ENCODE measurements around the gene CCDC92. TPM values are rescaled to one million over a fixed set of nuclear protein-coding genes. Genes with fewer than 3 reads are reported as not detected.

Gene CCDC92
- total and polyA plus RNA-seq, 2 donors (not counting 1 experiment from before 2014, with no cell fraction given), result 26.6 to 36.2 TPM

DNA sequence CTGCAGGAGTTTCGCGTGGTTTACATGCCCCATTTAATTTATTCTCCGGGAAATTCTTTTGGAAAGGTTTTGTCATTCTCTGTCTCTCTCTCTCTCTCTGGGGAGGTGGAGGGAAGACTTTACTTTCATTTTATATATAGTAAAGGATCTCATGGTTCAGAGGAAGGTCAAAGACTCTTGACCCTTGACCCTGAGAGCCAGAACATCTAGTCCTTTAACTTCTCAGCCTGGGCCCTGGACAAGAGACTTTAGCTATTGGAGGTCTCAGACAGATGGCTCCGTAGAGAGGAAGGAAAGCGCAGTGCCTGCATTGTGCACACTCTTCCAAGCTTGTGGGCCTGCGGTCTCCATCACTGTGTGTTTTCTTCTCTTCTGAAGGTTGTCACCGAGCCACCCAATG is 43.7 kb downstream of the CCDC92 start:
- DNase-seq (no peak), ATAC-seq (ENCODE audit: low read depth) (no peak)
- Histone ChIP-seq H3K9ac (ENCODE audit: low read length) (no peak overlapping the region), H3K36me3 (replicated peaks in 1 of 2; ENCODE audit: control extremely low read depth in 1 of 2, control insufficient read depth in 1 of 2, extremely low read depth in 1 of 2, insufficient read depth in 2 of 2, low read length in 1 of 2) (no peaks in the 10 kb centered on the region), H2AFZ (ENCODE audit: insufficient read depth, low read depth, low read length, poor library complexity, severe bottlenecking) (no peak overlapping the region), H3K79me2 (ENCODE audit: control insufficient read depth, insufficient read depth, low read length) (no peaks in the 10 kb centered on the region), H4K20me1 (ENCODE audit: control insufficient read depth, insufficient read depth, low read length, poor library complexity, severe bottlenecking) (no peaks in the 10 kb centered on the region), H3K27me3 (replicated peaks in 1 of 4; ENCODE audit: control extremely low read depth in 1 of 4, control insufficient read depth in 3 of 4, insufficient read depth in 4 of 4, low read length in 3 of 4) (peaks cover 0 to 9% (median 2%) of the 10 kb centered on the region in 4 experiments), H3K9me3 (ENCODE audit: control extremely low read depth in 1 of 3, control insufficient read depth in 2 of 3, insufficient read depth in 1 of 3, low read length in 2 of 3) (peaks cover 0 to 4% (median 0%) of the 10 kb centered on the region in 3 donors), H3K4me1 (ENCODE audit: control insufficient read depth in 2 of 2, insufficient read depth in 2 of 2, low read length in 2 of 2) (peaks cover 9 to 13% of the 10 kb centered on the region in 2 donors), H3K27ac (ENCODE audit: low read length in 2 of 2) (no peak overlapping the region), H3K4me3 (ENCODE audit: control extremely low read depth in 1 of 5, extremely low read depth in 1 of 5, insufficient read depth in 1 of 5, low read depth in 2 of 5, low read length in 4 of 5) (no peak overlapping the region), H3K4me2 (replicated peaks; ENCODE audit: low read depth, low read length, poor library complexity, severe bottlenecking) (no peak overlapping the region)
- ChIA-PET POLR2A (no interaction called here), CTCF (interaction anchor here (0.7 to 1.9 kb wide), 3 partner anchors 24 to 58 kb away, joined by 4 to 8 read pairs (median 4); no protein-coding TSS in a partner anchor)
- WGBS (ENCODE audit: insufficient coverage), result 95% methylated on average over 4 of the region's 7 CpGs
- TF ChIP-seq, protein P1, sequence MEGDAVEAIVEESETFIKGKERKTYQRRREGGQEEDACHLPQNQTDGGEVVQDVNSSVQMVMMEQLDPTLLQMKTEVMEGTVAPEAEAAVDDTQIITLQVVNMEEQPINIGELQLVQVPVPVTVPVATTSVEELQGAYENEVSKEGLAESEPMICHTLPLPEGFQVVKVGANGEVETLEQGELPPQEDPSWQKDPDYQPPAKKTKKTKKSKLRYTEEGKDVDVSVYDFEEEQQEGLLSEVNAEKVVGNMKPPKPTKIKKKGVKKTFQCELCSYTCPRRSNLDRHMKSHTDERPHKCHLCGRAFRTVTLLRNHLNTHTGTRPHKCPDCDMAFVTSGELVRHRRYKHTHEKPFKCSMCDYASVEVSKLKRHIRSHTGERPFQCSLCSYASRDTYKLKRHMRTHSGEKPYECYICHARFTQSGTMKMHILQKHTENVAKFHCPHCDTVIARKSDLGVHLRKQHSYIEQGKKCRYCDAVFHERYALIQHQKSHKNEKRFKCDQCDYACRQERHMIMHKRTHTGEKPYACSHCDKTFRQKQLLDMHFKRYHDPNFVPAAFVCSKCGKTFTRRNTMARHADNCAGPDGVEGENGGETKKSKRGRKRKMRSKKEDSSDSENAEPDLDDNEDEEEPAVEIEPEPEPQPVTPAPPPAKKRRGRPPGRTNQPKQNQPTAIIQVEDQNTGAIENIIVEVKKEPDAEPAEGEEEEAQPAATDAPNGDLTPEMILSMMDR (IDR thresholded peaks at IDR 0.05), result no peak
- TF ChIP-seq EZH2 (IDR thresholded peaks at IDR 0.05; ENCODE audit: borderline replicate concordance, insufficient read depth, low read depth, low read length, poor library complexity, severe bottlenecking), result no peak
- Mint-ChIP-seq H3K4me3 (no peak overlapping the region), H3K27me3 (peaks cover 21% of the 10 kb centered on the region), H3K9me3 (ENCODE audit: insufficient read depth) (no peaks in the 10 kb centered on the region), H3K27ac (no peak overlapping the region), H3K4me1 (peaks cover 9% of the 10 kb centered on the region)
- intact Hi-C loops (cut with micrococcal nuclease), result no loop called here

DNA sequence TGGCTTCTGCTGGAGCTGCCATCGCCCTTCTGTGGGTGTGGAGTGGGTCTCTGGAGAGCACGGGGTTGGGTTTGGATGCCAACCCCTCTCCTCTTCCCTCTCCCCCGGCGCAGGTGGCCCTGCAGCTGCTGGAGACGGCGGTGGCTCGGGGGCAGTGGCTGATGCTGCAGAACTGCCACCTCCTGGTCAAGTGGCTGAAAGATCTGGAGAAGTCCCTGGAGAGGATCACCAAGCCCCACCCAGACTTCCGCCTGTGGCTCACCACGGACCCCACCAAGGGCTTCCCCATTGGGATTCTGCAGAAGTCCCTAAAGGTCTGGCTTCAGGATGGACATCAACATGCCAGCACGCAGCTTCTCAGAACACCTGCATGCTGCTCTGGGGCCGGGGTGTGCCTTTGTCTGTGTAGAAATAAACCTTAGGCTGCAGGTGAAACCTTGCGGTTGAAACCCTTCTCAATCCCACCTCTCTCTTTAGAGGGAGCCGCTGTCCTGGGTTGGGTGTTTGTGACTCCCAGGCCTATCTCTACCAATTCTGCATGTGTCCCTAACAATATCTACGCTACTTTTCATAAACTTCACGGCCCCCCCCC is 44.3 kb downstream of the CCDC92 start:
- ATAC-seq (ENCODE audit: low read depth), result no peak
- intact Hi-C loops (cut with micrococcal nuclease), result no loop called here
- H2AFZ ChIP-seq (ENCODE audit: insufficient read depth, low read depth, low read length, poor library complexity, severe bottlenecking), result no peak overlapping the region
- 11% methylated on average over 9 of the region's 15 CpGs for WGBS (ENCODE audit: insufficient coverage)
- no peak overlapping the region for H3K4me3 ChIP-seq (ENCODE audit: control extremely low read depth in 1 of 5, extremely low read depth in 1 of 5, insufficient read depth in 1 of 5, low read depth in 2 of 5, low read length in 4 of 5)
- H3K79me2 ChIP-seq (ENCODE audit: control insufficient read depth, insufficient read depth, low read length), result no peaks in the 10 kb centered on the region
- no peaks in the 10 kb centered on the region for H4K20me1 ChIP-seq (ENCODE audit: control insufficient read depth, insufficient read depth, low read length, poor library complexity, severe bottlenecking)
- H3K9me3 ChIP-seq (ENCODE audit: control extremely low read depth in 1 of 3, control insufficient read depth in 2 of 3, insufficient read depth in 1 of 3, low read length in 2 of 3), result peaks cover 0 to 4% (median 0%) of the 10 kb centered on the region in 3 donors
- peaks cover 21% of the 10 kb centered on the region for H3K27me3 Mint-ChIP-seq
- peaks cover 7% of the 10 kb centered on the region for H3K4me1 Mint-ChIP-seq
- peaks cover 4 to 8% of the 10 kb centered on the region in 2 donors for H3K4me1 ChIP-seq (ENCODE audit: control insufficient read depth in 2 of 2, insufficient read depth in 2 of 2, low read length in 2 of 2)
- H3K9ac ChIP-seq (ENCODE audit: low read length), result no peak overlapping the region
- TF ChIP-seq, protein P1 (IDR thresholded peaks at IDR 0.05), result no peak
- no peak for TF ChIP-seq EZH2 (IDR thresholded peaks at IDR 0.05; ENCODE audit: borderline replicate concordance, insufficient read depth, low read depth, low read length, poor library complexity, severe bottlenecking)
- no peak overlapping the region for H3K27ac ChIP-seq (ENCODE audit: low read length in 2 of 2)
- H3K9me3 Mint-ChIP-seq (ENCODE audit: insufficient read depth), result no peaks in the 10 kb centered on the region
- H3K4me3 Mint-ChIP-seq, result no peak overlapping the region
- no peak overlapping the region for H3K27ac Mint-ChIP-seq
- CTCF ChIA-PET, result interaction anchor here (0.7 to 1.9 kb wide), 3 partner anchors 23 to 58 kb away, joined by 4 to 8 read pairs (median 4); no protein-coding TSS in a partner anchor
- no peaks in the 10 kb centered on the region for H3K36me3 ChIP-seq (replicated peaks in 1 of 2; ENCODE audit: control extremely low read depth in 1 of 2, control insufficient read depth in 1 of 2, extremely low read depth in 1 of 2, insufficient read depth in 2 of 2, low read length in 1 of 2)
- H3K27me3 ChIP-seq (replicated peaks in 1 of 4; ENCODE audit: control extremely low read depth in 1 of 4, control insufficient read depth in 3 of 4, insufficient read depth in 4 of 4, low read length in 3 of 4), result peaks cover 0 to 9% (median 2%) of the 10 kb centered on the region in 4 experiments
- DNase-seq, result no peak
- POLR2A ChIA-PET, result no interaction called here
- no peak overlapping the region for H3K4me2 ChIP-seq (replicated peaks; ENCODE audit: low read depth, low read length, poor library complexity, severe bottlenecking)
